GM03348 (cell line): Measurements from ENCODE around the gene KIF1B.
A peak's percentile ranks its signal among the peaks of the same experiment; 100 is the strongest.
"Not testable (repeated sequence)": the region's sequence is repeated elsewhere in the genome, so short reads cannot be mapped to it uniquely, and the experiment has no call there.

ENCODE experiments used
- DNase-seq: peaks from one replicate; pipeline ENCODE4 v3.0.0; 2012; ENCODE audit warnings: low spot score

The KIF1B gene

DNA sequence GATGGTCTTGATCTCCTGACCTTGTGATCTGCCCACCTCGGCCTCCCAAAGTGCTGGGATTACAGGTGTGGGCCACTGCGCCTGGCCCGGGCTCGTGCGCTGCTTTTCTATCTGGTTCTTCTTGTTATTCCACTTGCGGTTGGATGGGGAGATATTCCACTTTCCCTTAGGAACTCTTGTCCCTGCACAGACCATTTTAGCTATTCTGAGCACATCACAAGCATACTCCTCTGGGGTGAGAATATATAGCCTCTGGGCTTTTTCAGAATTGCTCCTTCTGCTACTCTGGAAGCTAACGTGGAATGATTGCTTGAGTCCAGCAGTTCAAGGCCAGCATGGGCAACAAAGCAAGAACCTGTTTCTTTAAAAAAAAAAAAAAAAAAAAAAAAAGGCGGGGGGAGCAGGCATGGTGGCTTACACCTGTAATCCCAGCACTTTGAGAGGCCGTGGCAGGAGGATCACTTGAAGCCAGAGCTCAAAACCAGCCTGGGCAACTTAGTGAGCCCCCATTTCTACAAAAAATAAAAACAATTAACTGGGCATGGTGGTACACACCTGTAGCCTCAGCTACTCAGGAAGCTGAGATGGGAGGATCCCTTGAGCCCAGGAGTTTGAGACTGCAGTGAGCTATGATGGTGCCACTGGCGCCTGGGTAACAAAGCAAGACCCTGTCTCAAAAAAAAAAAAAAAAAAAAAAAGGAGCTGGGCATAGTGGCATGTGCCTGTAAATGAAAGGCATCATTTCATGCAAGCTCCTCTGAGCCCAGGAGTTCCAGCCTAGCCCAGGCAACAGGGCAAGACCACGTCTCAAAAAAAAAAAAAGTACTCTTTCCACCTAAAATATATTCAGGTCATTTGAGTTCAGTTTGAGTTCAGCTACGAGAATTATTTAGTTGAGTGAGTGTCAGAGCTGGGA is 176.6 kb downstream of the KIF1B start:
- DNase-seq, result no peak

- DNase-seq, result peak; percentile 73
Measured at GRCh38 chr1:10387677-10388386, 177.5 kb downstream of the KIF1B start.

- no peak for DNase-seq
Measured at GRCh38 chr1:10388387-10388715, 178.0 kb downstream of the KIF1B start.

DNA sequence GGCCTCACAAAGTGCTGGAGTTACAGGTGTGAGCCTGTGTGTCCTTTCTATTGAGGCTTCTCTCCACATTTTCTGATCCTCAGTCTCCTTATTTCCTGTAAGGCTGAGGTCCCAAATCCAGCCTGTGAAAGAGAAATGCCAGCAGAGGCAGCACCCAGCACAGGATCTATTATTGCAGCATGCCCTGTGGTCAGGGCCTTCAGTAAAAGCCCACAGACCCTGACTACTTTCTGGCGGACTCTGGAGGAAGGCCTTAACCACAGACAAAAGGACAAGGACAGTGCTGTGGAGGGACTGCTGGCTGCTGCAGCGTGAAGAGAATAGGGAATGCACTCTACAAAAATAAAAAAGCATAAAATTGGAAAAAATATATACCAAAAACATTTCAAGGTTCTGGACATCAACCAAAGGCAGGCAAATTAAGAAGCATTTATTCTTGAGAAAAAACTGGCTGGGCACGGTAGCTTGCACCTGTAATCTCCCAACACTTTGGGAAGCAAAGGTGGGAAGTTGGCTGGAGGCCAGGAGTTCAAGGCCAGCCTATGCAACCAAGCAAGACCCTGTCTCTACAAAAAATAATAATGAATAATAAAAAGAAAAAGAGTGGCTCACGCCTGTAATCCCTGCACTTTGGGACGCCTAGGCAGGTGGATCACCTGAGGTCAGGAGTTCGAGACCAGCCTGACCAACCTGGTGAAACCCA is 179.1 kb downstream of the KIF1B start:
- DNase-seq, result no peak

DNA sequence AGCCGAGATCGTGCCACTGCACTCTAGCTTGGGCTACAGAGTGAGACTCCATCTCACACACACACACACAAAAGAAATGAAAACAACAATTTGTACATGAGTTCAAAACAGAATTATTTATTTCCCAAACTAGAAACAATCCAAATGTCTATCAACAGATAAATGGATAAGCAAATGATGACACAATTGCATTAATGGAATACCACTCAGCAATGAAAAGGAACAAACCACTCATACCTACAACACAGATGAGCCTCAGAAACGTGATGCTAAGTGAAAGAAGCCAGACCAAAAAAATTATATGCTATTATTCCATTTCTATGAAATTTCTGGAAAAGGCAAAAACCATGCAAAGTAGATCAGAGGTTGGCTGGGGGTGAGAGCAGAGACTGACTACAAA is 186.5 kb downstream of the KIF1B start:
- no peak for DNase-seq

DNA sequence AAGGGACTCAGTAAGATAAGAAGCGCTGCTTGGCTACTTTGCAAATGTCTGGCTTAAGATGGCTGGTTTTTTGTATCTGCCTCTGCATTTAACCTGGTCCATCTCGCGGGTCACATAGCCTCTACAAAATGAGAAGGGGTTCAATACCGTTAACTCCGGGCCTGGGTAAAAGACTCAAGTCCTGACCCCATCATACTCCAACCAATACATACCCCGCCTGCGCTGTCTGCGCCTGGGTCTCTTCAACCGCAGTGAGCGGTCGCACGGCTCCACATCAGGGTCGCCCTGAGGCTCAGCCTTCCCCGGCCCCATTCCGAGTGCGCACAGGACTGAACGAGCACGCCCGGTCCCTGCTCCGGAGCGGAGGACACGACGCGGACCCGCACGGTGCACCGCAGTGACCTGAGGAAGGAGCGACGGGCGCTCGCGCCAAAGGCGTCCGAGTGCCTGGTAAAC is 187.9 kb downstream of the KIF1B start:
- no peak for DNase-seq

- peak; percentile 100 for DNase-seq
Measured at GRCh38 chr1:10398734-10399443, 188.5 kb downstream of the KIF1B start, which contains the start of gene PGD. Gene PGD (plus strand): TSS chr1:10399064. CDS start chr1:10399118, 54 bp downstream.

- peak; percentile 43 for DNase-seq
Measured at GRCh38 chr1:10399444-10399941, 189.1 kb downstream of the KIF1B start.

- no peak for DNase-seq
Measured at GRCh38 chr1:10400013-10400412, 189.6 kb downstream of the KIF1B start.

DNA sequence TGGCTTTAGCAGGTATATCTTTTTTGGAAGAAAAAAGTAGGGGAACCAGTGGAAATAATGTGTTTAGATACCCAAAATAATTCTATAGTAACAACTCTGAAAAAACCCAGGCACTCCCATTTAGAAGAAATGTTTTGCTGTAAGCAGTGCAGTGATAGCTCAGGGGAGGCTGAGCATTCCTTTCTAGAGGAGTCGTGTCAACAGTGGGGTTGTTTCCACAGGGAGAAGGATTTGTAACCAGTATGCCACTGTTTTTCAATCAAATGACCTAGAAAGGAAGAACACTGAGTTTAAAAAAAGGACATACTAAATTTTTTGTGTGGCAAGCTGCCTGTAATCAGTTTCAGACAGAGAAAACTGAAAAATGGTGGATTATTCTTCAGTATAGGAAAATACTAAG is 190.9 kb downstream of the KIF1B start:
- DNase-seq, result peak; percentile 47

- no peak for DNase-seq
Measured at GRCh38 chr1:10402729-10403274, 192.4 kb downstream of the KIF1B start.

- DNase-seq, result no peak
Measured at GRCh38 chr1:10407201-10407600, 196.8 kb downstream of the KIF1B start.

DNA sequence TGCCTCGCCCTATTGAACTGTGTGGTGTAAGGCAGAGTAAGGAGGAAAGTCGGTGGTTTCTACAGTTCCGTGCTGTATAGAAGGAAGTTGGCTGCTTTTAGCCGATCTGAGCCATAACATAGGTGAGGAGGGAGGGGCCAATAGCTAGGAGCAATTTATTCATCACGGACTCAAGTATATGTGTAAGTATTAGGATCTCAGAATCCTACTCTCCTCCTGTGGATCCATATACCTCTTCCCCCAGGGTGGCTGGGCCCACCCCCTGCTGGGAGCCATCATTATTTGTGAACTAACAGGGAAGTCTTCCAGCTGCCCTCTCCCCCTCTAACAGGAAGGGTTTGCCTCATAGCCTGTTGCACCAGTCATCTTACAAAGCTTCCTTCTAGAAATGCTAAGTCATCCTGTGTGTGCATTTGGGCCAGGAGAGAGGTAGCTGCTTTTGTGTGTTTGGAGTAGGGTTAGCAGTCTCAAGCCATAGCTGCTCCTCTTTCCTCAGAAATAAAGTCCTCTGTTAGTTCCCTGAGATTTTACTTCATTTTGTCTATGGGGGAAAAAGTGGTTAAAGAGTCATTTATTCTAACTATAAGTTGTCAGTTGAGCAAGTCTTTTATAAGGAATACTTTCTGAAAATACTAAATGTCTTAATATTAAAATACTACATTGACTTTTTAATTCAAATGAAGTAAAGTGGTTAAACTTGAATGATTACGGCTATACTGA is 205.0 kb downstream of the KIF1B start:
- peak; percentile 35 for DNase-seq

DNA sequence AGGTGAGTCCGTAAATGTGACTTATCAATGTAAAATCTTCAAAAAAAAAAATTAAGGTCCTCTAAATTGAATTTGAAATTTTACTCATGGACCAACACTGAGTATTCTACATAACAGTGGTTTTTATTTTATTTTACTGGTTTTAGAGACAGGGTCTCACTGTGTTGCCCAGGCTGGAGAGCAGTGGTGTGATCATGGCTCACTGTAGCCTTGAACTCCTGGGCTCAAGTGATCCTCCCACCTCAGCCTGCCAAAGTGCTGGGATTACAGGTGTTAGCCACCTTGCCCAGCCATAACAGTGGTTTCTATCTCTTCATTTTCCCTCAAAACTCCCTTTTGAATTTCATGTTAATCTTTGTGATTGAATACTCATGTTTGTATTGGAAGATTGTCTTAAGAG is 205.6 kb downstream of the KIF1B start:
- not testable (repeated sequence) for DNase-seq

- not testable (repeated sequence) for DNase-seq
Measured at GRCh38 chr1:10418741-10419140, 208.4 kb downstream of the KIF1B start.

DNA sequence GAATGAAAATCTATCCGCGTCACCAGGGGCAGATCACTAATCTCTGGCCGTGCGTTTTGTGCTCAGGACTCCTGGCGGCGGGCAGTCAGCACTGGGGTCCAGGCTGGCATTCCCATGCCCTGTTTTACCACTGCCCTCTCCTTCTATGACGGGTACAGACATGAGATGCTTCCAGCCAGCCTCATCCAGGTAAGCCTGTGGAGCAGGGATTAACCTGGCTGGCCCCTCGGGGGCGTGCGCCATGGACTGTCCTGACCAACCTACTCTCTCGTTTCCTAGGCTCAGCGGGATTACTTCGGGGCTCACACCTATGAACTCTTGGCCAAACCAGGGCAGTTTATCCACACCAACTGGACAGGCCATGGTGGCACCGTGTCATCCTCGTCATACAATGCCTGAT is 209.0 kb downstream of the KIF1B start:
- no peak for DNase-seq

GRCh38 chr1:10421637-10422036 is 211.3 kb downstream of the KIF1B start:
- no peak for DNase-seq

DNA sequence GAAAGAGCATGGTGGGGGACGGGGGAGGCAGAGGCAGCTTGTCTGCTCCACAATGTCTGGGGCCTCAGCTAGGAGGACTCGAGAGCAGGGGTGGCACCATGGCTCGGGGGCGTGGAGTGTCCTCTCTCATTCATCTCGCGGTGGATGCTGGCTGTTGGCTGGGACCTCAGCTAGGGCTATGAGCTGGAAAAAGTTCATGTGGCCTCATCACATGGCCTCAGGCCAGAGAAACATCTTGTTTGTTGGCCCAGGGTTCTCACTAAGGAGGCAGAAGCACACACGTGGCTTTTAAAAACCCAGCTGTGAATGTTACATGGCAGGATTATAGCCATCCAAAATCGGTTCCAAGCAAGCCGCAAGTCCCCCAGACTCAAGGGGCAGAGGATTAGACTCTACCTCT is 213.7 kb downstream of the KIF1B start:
- peak; percentile 55 for DNase-seq

GRCh38 chr1:10424651-10425050 is 214.3 kb downstream of the KIF1B start:
- DNase-seq, result no peak

DNA sequence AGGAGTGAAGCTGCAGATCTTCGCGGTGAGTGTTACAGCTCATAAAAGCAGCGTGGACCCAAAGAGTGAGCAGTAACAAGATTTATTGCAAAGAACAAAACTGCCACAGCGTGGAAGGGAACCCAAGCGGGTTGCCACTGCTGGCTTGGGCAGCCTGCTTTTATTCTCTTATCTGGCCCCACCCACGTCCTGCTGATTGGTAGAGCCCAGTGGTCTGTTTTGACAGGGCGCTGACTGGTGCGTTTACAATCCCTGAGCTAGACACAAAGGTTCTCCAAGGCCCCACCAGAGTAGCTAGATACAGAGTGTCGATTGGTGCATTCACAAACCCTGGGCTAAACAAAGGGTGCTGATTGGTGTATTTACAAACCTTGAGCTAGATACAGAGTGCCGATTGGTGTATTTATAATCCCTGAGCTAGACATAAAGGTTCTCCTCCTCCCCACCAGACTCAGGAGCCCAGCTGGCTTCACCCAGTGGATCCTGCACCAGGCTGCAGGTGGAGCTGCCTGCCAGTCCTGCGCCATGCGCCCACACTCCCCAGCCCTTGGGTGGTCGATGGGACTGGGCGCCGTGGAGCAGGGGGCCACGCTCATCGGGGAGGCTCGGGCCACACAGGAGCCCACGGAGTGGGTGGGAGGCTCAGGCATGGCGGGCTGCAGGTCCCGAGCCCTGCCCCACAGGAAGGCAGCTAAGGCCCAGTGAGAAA is 215.6 kb downstream of the KIF1B start:
- not testable (repeated sequence) for DNase-seq
